ENCODE data around the gene TOB2. TPM values are rescaled to one million over a fixed set of nuclear protein-coding genes. Genes with fewer than 3 reads are reported as not detected.

TOB2 gene
- total and polyA plus RNA-seq, 7 donors: 9.5 to 111 (median 26.1) TPM

DNA sequence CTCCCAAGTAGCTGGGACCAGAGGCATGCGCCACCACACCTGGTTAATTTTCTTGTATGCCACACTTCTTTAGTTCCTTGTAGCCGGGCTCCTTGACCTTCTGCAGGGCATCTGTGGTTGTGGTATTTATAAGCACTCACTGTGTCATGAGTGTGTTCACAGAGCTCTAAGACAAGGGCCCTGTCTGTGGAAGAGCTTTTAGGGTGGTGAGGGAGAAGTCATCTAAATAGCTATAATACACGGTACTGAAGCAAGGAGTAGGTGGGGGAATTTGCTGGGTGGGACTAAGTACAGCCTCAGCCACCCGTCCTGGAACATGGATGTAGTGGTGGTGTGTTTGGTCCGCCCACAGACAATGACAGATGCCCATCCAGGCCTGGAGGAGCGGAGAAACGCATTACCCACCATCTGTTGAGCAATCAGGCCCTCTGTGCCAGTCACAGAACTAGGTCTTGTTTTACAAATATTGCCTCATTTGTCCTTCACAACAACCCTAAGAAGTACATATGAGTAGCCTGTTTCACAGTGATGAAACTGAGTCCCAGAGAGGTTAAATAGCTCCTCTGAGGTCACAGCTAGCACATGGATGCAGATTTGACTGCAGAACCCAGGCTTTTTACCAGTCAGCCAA is 32.4 kb upstream of the TOB2 start:
- peak; percentile 79 to 90 for DNase-seq
- WGBS, 3 donors: 37 to 54% (median 40%) methylated on average over 7 of the region's 7 CpGs
- H3K27ac ChIP-seq: peak overlapping the region; percentile 89
- intact Hi-C loops (cut with DNase I): no loop called here
- H3K4me3 ChIP-seq: peak overlapping the region; percentile 3
- H3K9me3 ChIP-seq: no peaks in the 10 kb centered on the region
- H3K36me3 ChIP-seq (ENCODE audit: insufficient read depth in 1 of 2, low read depth in 1 of 2): peaks cover 0 to 10% of the 10 kb centered on the region in 2 donors
- peaks cover 71% of the 10 kb centered on the region for H3K4me1 ChIP-seq
- peak; percentile 79 to 87 (median 82) for ATAC-seq
- TF ChIP-seq, protein P1, sequence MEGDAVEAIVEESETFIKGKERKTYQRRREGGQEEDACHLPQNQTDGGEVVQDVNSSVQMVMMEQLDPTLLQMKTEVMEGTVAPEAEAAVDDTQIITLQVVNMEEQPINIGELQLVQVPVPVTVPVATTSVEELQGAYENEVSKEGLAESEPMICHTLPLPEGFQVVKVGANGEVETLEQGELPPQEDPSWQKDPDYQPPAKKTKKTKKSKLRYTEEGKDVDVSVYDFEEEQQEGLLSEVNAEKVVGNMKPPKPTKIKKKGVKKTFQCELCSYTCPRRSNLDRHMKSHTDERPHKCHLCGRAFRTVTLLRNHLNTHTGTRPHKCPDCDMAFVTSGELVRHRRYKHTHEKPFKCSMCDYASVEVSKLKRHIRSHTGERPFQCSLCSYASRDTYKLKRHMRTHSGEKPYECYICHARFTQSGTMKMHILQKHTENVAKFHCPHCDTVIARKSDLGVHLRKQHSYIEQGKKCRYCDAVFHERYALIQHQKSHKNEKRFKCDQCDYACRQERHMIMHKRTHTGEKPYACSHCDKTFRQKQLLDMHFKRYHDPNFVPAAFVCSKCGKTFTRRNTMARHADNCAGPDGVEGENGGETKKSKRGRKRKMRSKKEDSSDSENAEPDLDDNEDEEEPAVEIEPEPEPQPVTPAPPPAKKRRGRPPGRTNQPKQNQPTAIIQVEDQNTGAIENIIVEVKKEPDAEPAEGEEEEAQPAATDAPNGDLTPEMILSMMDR (IDR thresholded peaks at IDR 0.05): no peak
- H3K27me3 ChIP-seq (ENCODE audit: insufficient read depth in 3 of 3, low read length in 2 of 3): no peaks in the 10 kb centered on the region

DNA sequence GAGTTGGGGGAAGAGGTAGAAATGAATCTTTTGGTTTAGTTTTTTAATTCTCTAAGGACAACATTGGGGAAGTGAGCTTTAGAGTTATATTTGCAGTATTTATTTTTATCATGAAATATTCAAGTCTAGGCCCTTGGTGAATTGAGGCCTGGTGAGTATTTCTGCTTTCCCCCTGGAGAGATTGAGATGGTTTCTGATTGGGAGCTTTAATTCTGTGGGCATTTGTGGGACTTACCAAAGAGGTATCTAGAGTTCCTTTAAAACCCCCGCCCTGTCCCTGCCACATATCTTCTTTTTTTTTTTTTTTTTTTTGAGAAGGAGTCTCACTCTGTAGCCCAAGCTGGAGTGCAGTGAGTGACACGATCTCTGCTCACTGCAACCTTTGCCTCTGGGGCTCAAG is 31.9 kb upstream of the TOB2 start:
- peaks cover 70% of the 10 kb centered on the region for H3K4me1 ChIP-seq
- no peaks in the 10 kb centered on the region for H3K9me3 ChIP-seq
- DNase-seq (no peak), ATAC-seq (no peak)
- no peak overlapping the region for H3K4me3 ChIP-seq
- intact Hi-C loops (cut with DNase I): no loop called here
- TF ChIP-seq, protein P1 (IDR thresholded peaks at IDR 0.05): no peak
- H3K27ac ChIP-seq: peak overlapping the region; percentile 89
- no peaks in the 10 kb centered on the region for H3K27me3 ChIP-seq (ENCODE audit: insufficient read depth in 3 of 3, low read length in 2 of 3)
- peaks cover 0 to 10% of the 10 kb centered on the region in 2 donors for H3K36me3 ChIP-seq (ENCODE audit: insufficient read depth in 1 of 2, low read depth in 1 of 2)
- WGBS, 3 donors: 66 to 79% (median 66%) methylated on average over 2 of the region's 2 CpGs

- ATAC-seq: no peak
Observed at GRCh38 chr22:41474872-41475451, 28.4 kb upstream of the TOB2 start.

GRCh38 chr22:41471568-41471967 is 25.0 kb upstream of the TOB2 start:
- ATAC-seq (peak in 2 of 4 donors; percentile 34 to 35), DNase-seq (no peak)
- WGBS, 3 donors: 38 to 62% (median 47%) methylated on average over 2 of the region's 2 CpGs
- TF ChIP-seq, protein P1 (IDR thresholded peaks at IDR 0.05): no peak
- H3K27ac ChIP-seq: peak overlapping the region; percentile 72
- peaks cover 0 to 33% of the 10 kb centered on the region in 2 donors for H3K36me3 ChIP-seq (ENCODE audit: insufficient read depth in 1 of 2, low read depth in 1 of 2)
- H3K27me3 ChIP-seq (ENCODE audit: insufficient read depth in 3 of 3, low read length in 2 of 3): no peaks in the 10 kb centered on the region
- intact Hi-C loops (cut with DNase I): loop anchor here in 1 of 2 donors (5.0 kb wide), 1 partner anchor 41 kb away; no protein-coding TSS in a partner anchor
- H3K9me3 ChIP-seq: no peaks in the 10 kb centered on the region
- peak overlapping the region; percentile 98 for H3K4me3 ChIP-seq
- peaks cover 59% of the 10 kb centered on the region for H3K4me1 ChIP-seq

More at GRCh38 chr22:41474872-41475451, 28.4 kb upstream of the TOB2 start:
- H3K36me3 ChIP-seq (ENCODE audit: insufficient read depth in 1 of 2, low read depth in 1 of 2): peaks cover 0 to 29% of the 10 kb centered on the region in 2 donors
- 80 to 88% (median 84%) methylated on average over 6 of the region's 6 CpGs for WGBS, 3 donors
- intact Hi-C loops (cut with DNase I): loop anchor here in 1 of 2 donors (5.0 kb wide), 1 partner anchor 37 kb away; no protein-coding TSS in a partner anchor
- no peaks in the 10 kb centered on the region for H3K27me3 ChIP-seq (ENCODE audit: insufficient read depth in 3 of 3, low read length in 2 of 3)
- H3K9me3 ChIP-seq: no peaks in the 10 kb centered on the region
- DNase-seq: no peak
- TF ChIP-seq, protein P1 (IDR thresholded peaks at IDR 0.05): no peak
- H3K4me3 ChIP-seq: no peak overlapping the region
- peaks cover 70% of the 10 kb centered on the region for H3K4me1 ChIP-seq
- peak overlapping the region; percentile 41 for H3K27ac ChIP-seq

All from psoas muscle (tissue), 8 donors.